ENCODE results near the gene SNORC. TPM values are rescaled to one million over a fixed set of nuclear protein-coding genes. Genes with fewer than 3 reads are reported as not detected.

SNORC gene
- total RNA-seq, 6 donors from 2014 or later, result 0.20 to 2.1 (median 1.0) TPM

GRCh38 chr2:232879618-232880494 lies 9.8 kb downstream of the SNORC start:
- H3K9me3 ChIP-seq, result no peaks in the 10 kb centered on the region
- no peak overlapping the region for H3K4me3 ChIP-seq
- no peaks in the 10 kb centered on the region for H3K36me3 ChIP-seq
- H3K4me1 ChIP-seq, result peaks cover 7 to 18% (median 14%) of the 10 kb centered on the region in 4 donors
- DNase-seq (peak in 1 of 2 donors; percentile 60), ATAC-seq (ENCODE audit: low FRiP score in 2 of 2) (no peak)
- no peak overlapping the region for H3K27ac ChIP-seq
- H3K27me3 ChIP-seq, result peaks cover 0 to 20% (median 12%) of the 10 kb centered on the region in 4 donors
- TF ChIP-seq POLR2AphosphoS5 (IDR thresholded peaks at IDR 0.05) (no peak), EP300 (IDR thresholded peaks at IDR 0.05) (no peak), POLR2A (IDR thresholded peaks at IDR 0.05) (no peak), CTCF (IDR thresholded peaks at IDR 0.05) (no peak)
- WGBS, 2 donors, result 92 to 93% methylated on average over 13 to 14 of the region's 21 CpGs

GRCh38 chr2:232880764-232881351 lies 10.8 kb downstream of the SNORC start:
- Histone ChIP-seq H3K9me3 (no peaks in the 10 kb centered on the region), H3K27me3 (peaks cover 0 to 13% (median 9%) of the 10 kb centered on the region in 4 donors), H3K27ac (no peak overlapping the region), H3K4me1 (peaks cover 4 to 12% (median 11%) of the 10 kb centered on the region in 4 donors), H3K4me3 (no peak overlapping the region), H3K36me3 (no peaks in the 10 kb centered on the region)
- TF ChIP-seq EP300 (IDR thresholded peaks at IDR 0.05) (no peak), POLR2AphosphoS5 (IDR thresholded peaks at IDR 0.05) (no peak), CTCF (IDR thresholded peaks at IDR 0.05) (no peak), POLR2A (IDR thresholded peaks at IDR 0.05) (no peak)
- ATAC-seq (ENCODE audit: low FRiP score in 2 of 2) (no peak), DNase-seq (peak in 1 of 2 donors; percentile 62)
- 78 to 80% methylated on average over 12 to 16 of the region's 17 CpGs for WGBS, 2 donors

DNA sequence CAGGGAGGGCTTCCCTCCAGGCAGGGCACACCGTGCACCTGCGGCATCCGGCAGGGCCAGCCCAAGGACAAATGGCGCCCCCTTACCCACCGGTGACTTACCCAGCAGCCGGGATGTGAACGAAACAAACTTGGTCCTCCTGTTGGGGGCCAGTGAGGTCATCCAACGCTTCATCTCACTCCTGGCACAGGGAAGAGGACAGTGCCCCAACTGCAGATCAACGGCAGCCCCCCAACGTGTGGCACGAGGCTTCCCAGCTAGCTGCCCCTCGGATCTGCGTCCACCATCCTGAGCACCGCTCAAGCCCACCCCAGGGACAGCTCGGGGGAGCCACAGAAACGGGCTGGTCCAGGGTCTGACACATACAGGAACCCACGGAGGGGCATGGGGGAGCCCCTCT lies 12.0 kb downstream of the SNORC start:
- Histone ChIP-seq H3K4me1 (no peaks in the 10 kb centered on the region), H3K9me3 (no peaks in the 10 kb centered on the region), H3K27ac (no peak overlapping the region), H3K36me3 (no peaks in the 10 kb centered on the region), H3K4me3 (no peak overlapping the region), H3K27me3 (peaks cover 0 to 2% (median under 1%) of the 10 kb centered on the region in 4 donors)
- WGBS, 2 donors, result 87 to 94% methylated on average over 8 to 17 of the region's 17 CpGs
- ATAC-seq (ENCODE audit: low FRiP score in 2 of 2) (no peak), DNase-seq (peak in 1 of 2 donors; percentile 65)
- TF ChIP-seq CTCF (IDR thresholded peaks at IDR 0.05) (no peak), EP300 (IDR thresholded peaks at IDR 0.05) (no peak), POLR2AphosphoS5 (IDR thresholded peaks at IDR 0.05) (no peak), POLR2A (IDR thresholded peaks at IDR 0.05) (no peak)

DNA sequence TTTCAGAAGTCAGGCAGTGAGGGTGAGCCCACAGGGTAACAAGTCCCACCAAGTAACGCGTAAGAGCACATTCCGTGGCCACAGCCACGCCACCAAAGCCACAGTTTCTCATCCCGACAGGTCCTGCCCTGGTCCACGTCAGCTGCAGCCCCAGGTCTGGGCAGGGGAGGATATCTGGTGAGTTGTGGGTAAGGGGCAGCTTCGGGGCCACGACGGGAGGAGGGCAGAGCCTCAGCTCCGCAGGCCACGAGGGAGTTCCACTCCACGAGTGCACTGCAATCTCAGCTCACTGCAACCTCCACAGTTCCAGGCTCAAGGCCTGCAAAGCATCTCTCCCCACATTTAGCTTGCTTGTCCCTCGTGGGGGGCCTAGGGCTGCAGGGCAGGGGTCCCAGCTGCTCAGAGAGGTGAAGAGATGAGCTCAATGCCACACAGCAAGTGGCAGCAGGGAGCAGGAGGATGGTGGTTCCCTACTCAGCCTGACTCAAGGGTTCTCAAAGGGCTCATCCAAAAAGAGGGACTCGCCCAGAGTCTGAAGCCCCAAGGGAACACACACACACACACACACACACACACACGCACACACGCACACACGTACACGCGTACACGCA lies 12.5 kb downstream of the SNORC start:
- H3K9me3 ChIP-seq, result no peaks in the 10 kb centered on the region
- ATAC-seq (ENCODE audit: low FRiP score in 2 of 2) (no peak), DNase-seq (no peak)
- no peaks in the 10 kb centered on the region for H3K36me3 ChIP-seq
- WGBS, 2 donors, result 93 to 95% methylated on average over 10 to 20 of the region's 20 CpGs
- H3K4me1 ChIP-seq, result no peaks in the 10 kb centered on the region
- no peak overlapping the region for H3K27ac ChIP-seq
- H3K4me3 ChIP-seq, result no peak overlapping the region
- H3K27me3 ChIP-seq, result no peaks in the 10 kb centered on the region
- TF ChIP-seq EP300 (IDR thresholded peaks at IDR 0.05) (no peak), CTCF (IDR thresholded peaks at IDR 0.05) (no peak), POLR2A (IDR thresholded peaks at IDR 0.05) (no peak), POLR2AphosphoS5 (IDR thresholded peaks at IDR 0.05) (no peak)
